ENCODE data around the gene STEEP1.

GRCh38 chrX:119521246-119521645 lies 44.0 kb downstream of the STEEP1 start:
- TF ChIP-seq, protein P1, sequence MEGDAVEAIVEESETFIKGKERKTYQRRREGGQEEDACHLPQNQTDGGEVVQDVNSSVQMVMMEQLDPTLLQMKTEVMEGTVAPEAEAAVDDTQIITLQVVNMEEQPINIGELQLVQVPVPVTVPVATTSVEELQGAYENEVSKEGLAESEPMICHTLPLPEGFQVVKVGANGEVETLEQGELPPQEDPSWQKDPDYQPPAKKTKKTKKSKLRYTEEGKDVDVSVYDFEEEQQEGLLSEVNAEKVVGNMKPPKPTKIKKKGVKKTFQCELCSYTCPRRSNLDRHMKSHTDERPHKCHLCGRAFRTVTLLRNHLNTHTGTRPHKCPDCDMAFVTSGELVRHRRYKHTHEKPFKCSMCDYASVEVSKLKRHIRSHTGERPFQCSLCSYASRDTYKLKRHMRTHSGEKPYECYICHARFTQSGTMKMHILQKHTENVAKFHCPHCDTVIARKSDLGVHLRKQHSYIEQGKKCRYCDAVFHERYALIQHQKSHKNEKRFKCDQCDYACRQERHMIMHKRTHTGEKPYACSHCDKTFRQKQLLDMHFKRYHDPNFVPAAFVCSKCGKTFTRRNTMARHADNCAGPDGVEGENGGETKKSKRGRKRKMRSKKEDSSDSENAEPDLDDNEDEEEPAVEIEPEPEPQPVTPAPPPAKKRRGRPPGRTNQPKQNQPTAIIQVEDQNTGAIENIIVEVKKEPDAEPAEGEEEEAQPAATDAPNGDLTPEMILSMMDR (conservative IDR thresholded peaks at IDR 0.05; ENCODE audit: low read depth, low read length): no peak
- no peak for TF ChIP-seq EZH2 (IDR thresholded peaks at IDR 0.05; ENCODE audit: borderline replicate concordance, low read depth, low read length, poor library complexity, severe bottlenecking)
